GM18858 (cell line): ENCODE data around the gene DCXR.

Source experiments
- ATAC-seq: cut with Tn5 transposase; IDR thresholded peaks from one replicate; pipeline ENCODE4 v1.9.1; 2021; ENCODE audit not compliant: unreplicated experiment

The DCXR gene

GRCh38 chr17:82073446-82073845 is 35.9 kb upstream of the DCXR start:
- no peak for ATAC-seq

- no peak for ATAC-seq
Observed at GRCh38 chr17:82072827-82073226, 35.3 kb upstream of the DCXR start.

GRCh38 chr17:82070611-82071010 is 33.1 kb upstream of the DCXR start:
- ATAC-seq = no peak

- ATAC-seq = no peak
Observed at GRCh38 chr17:82065638-82066303, 28.3 kb upstream of the DCXR start, which contains the start of gene DUS1L. Gene DUS1L, minus strand, starts transcription at chr17:82065804. Its CDS starts 745 bp downstream, at chr17:82065059.

- no peak for ATAC-seq
Observed at GRCh38 chr17:82065193-82065637, 27.7 kb upstream of the DCXR start.

GRCh38 chr17:82064433-82065192 is 27.1 kb upstream of the DCXR start:
- ATAC-seq = no peak

- ATAC-seq = no peak
Observed at GRCh38 chr17:82063424-82064415, 26.2 kb upstream of the DCXR start.

- ATAC-seq = no peak
Observed at GRCh38 chr17:82062984-82063368, 25.5 kb upstream of the DCXR start.

GRCh38 chr17:82062076-82062983 is 24.8 kb upstream of the DCXR start:
- no peak for ATAC-seq

- no peak for ATAC-seq
Observed at GRCh38 chr17:82061047-82061925, 23.8 kb upstream of the DCXR start.

- no peak for ATAC-seq
Observed at GRCh38 chr17:82060614-82061013, 23.1 kb upstream of the DCXR start.

GRCh38 chr17:82060001-82060380 is 22.5 kb upstream of the DCXR start:
- no peak for ATAC-seq

- no peak for ATAC-seq
Observed at GRCh38 chr17:82059272-82060000, 21.9 kb upstream of the DCXR start.

- ATAC-seq = no peak
Observed at GRCh38 chr17:82058855-82059249, 21.4 kb upstream of the DCXR start.

GRCh38 chr17:82058230-82058854 is 20.8 kb upstream of the DCXR start:
- ATAC-seq = no peak

- ATAC-seq = no peak
Observed at GRCh38 chr17:82056729-82057621, 19.5 kb upstream of the DCXR start.
